Vagina (tissue), 2 donors: ENCODE data around the gene GLI1.
"Not testable (repeated sequence)": the region's sequence is repeated elsewhere in the genome, so short reads cannot be mapped to it uniquely, and the experiment has no call there.

ENCODE experiments used
- POLR2A ChIP-seq, 2 donors: fragments of 450-650 bp; IDR thresholded peaks; one replicate each; pipeline ENCODE4 v1.6.1; 2017; ENCODE audit warnings: antibody characterized with exemption in 2 of 2, mild to moderate bottlenecking in 2 of 2, moderate library complexity in 2 of 2
- TF ChIP-seq, protein P1 (sequence below), 3 experiments: fragments of 450-650 bp in 2 of 3; fragments of 200-600 bp in 1 of 3; sonication (generic) in 1 of 3; IDR thresholded peaks; one replicate each; pipeline ENCODE4 v1.5.1; 2017 to 2019; ENCODE audit warnings: antibody characterized with exemption in 3 of 3, mild to moderate bottlenecking in 2 of 3, moderate library complexity in 2 of 3

DNA sequence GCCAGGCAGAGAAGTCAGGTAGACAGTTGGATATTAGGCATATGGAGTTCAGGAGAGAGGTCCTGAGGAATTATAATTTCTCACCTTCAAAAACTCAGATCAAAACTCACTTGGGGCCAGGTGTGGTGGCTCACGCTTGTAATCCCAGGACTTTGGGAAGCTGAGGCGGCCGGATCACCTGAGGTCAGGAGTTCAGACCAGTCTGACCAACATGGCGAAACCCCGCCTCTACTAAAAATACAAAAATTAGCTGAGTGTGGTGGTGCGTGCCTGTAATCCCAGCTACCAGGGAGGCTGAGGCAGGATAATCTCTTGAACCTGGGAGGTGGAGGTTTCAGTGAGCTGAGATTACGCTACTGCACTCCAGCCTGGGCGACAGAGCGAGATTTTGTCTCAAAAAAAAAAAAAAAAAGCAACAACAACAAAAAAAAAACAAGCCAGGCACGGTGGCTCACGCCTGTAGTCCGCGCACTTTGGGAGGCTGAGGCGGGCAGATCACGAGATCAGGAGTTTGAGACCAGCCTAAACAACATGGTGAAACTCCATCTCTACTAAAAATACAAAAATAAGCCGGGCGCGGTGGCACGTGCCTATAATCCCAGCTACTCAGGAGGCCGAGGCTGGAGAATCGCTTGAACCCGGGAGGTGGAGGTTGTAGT, 42.9 kb downstream of the GLI1 start:
- TF ChIP-seq, protein P1, sequence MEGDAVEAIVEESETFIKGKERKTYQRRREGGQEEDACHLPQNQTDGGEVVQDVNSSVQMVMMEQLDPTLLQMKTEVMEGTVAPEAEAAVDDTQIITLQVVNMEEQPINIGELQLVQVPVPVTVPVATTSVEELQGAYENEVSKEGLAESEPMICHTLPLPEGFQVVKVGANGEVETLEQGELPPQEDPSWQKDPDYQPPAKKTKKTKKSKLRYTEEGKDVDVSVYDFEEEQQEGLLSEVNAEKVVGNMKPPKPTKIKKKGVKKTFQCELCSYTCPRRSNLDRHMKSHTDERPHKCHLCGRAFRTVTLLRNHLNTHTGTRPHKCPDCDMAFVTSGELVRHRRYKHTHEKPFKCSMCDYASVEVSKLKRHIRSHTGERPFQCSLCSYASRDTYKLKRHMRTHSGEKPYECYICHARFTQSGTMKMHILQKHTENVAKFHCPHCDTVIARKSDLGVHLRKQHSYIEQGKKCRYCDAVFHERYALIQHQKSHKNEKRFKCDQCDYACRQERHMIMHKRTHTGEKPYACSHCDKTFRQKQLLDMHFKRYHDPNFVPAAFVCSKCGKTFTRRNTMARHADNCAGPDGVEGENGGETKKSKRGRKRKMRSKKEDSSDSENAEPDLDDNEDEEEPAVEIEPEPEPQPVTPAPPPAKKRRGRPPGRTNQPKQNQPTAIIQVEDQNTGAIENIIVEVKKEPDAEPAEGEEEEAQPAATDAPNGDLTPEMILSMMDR (IDR thresholded peaks at IDR 0.05): not testable (repeated sequence)
- not testable (repeated sequence) for TF ChIP-seq POLR2A (IDR thresholded peaks at IDR 0.05)
